Coronary artery (tissue), 2 donors: ENCODE data around the gene COG2.

Experiments used
- DNase-seq: peaks from one replicate; pipeline ENCODE4 v3.0.0-alpha.2; 2017; ENCODE audit warnings: low spot score
- H3K27ac ChIP-seq, 2 donors: fragments of 200-600 bp; sonication (generic); one replicate each; pipeline ENCODE4 v1.5.1; 2016 to 2019
- H3K4me3 ChIP-seq: fragments of 200-600 bp; sonication (generic); 2 replicates; pipeline ENCODE4 v1.5.1; 2016; ENCODE audit warnings: mild to moderate bottlenecking, moderate library complexity
- TF ChIP-seq, protein P1 (sequence below): fragments of 200-600 bp; sonication (generic); IDR thresholded peaks from one replicate; pipeline ENCODE4 v1.5.1; 2019; ENCODE audit warnings: antibody characterized with exemption

Gene COG2

DNA sequence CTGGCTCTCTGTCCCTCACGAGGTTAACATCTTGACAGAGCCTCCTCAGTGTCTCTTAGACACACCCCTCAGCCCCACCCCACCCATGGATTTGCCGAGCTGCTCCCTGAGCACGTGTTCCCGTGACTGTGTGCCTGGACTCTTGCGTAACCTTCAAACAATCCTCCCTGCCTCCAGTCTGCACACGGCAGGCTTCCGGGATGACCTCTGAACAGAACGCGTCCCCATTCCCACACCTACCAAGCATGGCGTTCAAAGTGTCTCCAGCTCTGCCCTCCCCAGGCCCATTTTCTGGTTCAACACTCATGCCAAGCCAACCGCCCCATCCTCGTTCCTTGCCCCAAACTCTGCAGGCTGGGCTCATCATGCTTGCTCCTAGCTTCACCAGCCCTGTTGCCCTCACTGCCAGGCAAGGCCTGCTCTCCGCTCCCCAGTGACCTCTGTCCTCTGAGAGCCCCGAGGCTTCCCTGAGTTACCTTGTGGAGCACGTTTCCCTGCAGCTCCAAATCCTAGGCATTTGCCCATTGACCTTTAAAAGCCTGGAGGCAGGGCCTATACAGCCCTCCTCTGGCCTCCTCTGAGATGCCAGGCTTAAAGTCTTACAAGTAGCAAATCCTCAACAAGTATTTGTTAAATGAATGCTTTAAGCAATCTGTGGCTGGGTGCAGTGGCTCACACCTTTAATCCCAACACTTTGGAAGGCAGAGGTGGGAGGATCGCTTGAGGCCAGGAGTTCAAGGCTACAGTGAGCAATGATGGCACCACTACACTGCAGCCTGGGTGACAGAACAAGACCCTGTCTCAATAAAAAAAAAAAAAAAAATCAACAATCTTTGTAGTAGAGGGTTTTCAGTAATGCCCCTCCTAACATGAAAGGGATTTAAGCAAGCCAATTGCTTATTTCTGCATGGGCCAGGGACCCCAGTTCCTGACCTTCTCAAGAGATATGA is 66.6 kb downstream of the COG2 start:
- DNase-seq, result no peak
- no peak overlapping the region for H3K4me3 ChIP-seq
- TF ChIP-seq, protein P1, sequence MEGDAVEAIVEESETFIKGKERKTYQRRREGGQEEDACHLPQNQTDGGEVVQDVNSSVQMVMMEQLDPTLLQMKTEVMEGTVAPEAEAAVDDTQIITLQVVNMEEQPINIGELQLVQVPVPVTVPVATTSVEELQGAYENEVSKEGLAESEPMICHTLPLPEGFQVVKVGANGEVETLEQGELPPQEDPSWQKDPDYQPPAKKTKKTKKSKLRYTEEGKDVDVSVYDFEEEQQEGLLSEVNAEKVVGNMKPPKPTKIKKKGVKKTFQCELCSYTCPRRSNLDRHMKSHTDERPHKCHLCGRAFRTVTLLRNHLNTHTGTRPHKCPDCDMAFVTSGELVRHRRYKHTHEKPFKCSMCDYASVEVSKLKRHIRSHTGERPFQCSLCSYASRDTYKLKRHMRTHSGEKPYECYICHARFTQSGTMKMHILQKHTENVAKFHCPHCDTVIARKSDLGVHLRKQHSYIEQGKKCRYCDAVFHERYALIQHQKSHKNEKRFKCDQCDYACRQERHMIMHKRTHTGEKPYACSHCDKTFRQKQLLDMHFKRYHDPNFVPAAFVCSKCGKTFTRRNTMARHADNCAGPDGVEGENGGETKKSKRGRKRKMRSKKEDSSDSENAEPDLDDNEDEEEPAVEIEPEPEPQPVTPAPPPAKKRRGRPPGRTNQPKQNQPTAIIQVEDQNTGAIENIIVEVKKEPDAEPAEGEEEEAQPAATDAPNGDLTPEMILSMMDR, result no peak
- no peak overlapping the region for H3K27ac ChIP-seq

DNA sequence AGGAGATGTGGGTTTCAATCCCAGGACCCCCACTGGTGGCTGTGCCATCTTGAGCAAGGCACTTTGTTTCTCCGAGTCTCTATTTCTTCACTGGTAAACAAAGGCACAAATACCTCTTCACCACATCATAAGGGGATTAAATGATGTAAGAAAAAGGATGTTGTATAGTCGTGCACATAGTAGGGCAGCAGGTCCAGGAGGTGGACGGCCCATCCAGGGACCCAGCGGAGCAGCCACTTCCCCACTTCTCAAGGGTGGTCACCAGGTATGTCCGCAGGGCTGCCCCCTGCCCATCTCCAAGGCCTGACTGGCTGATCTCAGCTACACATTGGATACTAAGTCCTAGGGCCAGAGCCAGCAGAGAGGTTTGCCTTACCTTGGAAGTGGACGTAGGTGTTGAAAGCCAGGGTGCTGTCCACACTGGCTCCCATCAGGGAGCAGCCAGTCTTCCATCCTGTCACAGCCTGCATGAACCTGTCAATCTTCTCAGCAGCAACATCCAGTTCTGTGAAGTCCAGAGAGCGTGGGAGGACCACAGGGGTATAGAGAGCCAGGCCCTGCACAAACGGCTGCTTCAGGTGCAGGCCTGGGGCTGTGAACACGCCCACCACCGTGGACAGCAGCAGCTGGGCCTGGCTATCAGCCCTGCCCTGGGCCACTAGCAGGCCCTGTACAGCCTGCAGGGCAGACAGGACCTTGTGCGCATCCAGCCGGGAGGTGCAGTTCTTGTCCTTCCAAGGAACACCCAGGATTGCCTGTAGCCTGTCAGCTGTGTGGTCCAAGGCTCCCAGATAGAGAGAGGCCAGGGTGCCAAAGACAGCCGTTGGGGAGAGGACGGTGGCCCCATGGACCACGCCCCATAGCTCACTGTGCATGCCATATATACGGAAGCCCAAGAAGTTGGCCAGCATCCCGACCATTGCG is 67.6 kb downstream of the COG2 start:
- TF ChIP-seq, protein P1, result no peak
- H3K4me3 ChIP-seq, result no peak overlapping the region

DNA sequence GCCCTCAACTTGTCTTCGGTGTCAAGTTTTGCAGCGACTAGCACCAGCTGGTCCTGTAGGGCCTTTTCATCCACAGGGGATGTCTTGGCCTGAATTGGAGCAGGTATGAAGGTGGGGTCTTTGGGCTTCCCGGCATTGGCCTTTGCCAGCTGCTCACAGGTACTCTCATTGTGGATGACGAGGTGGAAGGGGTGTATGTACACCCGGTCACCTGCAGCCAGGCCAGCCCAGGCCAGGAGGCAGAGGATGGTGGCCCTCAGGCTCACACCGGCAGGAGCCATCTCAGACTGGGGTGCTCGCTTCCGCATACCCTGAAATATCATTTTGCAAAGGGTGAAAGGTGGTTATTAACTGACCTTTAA is 68.2 kb downstream of the COG2 start:
- Histone ChIP-seq H3K27ac (no peak overlapping the region), H3K4me3 (no peak overlapping the region)
- TF ChIP-seq, protein P1, result no peak
- DNase-seq, result no peak

More for the DNA sequence above, 67.6 kb downstream of the COG2 start:
- DNase-seq, result no peak
- H3K27ac ChIP-seq, result no peak overlapping the region

DNA sequence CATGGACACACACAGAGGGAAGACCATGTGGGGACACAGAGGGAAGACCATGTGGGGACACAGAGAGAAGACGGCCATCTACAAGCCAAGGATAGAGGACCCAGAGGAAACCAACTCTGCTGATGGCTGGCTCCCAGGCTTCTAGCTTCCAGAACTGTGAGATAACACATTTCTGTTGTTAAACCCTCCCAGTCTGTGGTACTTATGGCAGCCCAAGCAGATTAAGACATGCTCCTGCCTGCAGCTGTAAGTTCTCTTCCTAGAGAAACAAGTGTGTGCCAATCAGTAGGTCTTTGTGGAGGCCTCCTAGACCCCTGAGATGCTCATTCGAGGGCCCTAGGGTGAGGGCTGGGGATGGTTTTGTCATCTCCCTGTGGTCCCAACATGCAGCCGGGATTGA is 69.0 kb downstream of the COG2 start:
- TF ChIP-seq, protein P1, result no peak
- no peak for DNase-seq
- Histone ChIP-seq H3K27ac (no peak overlapping the region), H3K4me3 (no peak overlapping the region)

DNA sequence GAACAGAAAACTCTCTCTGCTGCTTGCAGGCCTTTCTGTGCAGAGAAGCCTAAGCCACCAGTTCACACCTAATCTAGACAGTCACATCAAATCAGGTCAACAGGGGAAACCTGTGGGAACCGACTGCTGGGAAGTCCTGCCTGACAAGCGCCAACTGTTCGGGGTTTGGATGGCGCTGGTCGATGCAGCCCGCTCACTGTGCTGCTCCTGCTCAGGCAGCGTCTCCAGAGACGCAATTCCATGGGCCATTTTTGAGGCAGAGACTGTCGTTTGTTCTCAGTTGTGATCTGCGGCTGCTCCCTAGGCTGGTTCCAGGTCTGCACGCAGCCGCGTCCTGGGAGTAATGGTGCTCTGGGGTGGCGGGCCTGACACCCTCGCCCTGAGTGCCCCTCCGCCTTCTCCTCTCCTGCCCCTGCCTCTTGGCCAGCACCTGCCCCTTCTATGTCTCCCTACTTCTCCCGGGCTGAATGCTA is 70.2 kb downstream of the COG2 start:
- H3K27ac ChIP-seq, result peak overlapping the region in 1 of 2 donors; percentile 15
- TF ChIP-seq, protein P1, result no peak
- H3K4me3 ChIP-seq, result peak overlapping the region; percentile 63
- DNase-seq, result no peak

DNA sequence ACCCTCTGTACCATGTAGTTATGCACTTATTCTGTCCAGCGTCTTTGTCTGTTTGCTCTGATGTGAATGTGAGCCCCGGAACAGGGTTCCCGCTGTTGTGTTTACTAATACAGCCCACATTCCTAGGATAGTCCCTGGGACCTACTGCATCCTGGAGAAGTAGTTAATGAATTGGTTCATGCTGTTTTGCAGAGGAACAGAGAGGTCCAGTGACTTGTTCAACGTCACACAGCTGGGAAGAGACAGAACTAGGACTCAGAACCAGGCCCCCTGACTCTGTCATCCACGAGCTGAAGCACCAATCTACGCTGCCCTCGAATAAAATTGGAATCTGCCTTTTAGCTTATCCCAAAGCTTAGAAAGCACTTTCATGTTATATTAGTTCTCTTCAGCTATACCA is 70.9 kb downstream of the COG2 start:
- H3K4me3 ChIP-seq, result peak overlapping the region; percentile 63
- DNase-seq, result no peak
- H3K27ac ChIP-seq, result peak overlapping the region in 1 of 2 donors; percentile 64
- TF ChIP-seq, protein P1, result no peak
